ENCODE data around the gene SHB. TPM values are rescaled to one million over a fixed set of nuclear protein-coding genes. Genes with fewer than 3 reads are reported as not detected.
A peak's percentile ranks its signal among the peaks of the same experiment; 100 is the strongest.

The SHB gene
- total and polyA plus RNA-seq, 7 donors: 4.0 to 30.7 (median 8.6) TPM

- intact Hi-C loops (cut with DNase I): no loop called here
- no peak overlapping the region for H3K27ac ChIP-seq
- no peaks in the 10 kb centered on the region for H3K36me3 ChIP-seq (ENCODE audit: insufficient read depth in 1 of 2, low read depth in 1 of 2)
- WGBS, 3 donors: 92 to 96% (median 96%) methylated on average over 3 of the region's 3 CpGs
- no peaks in the 10 kb centered on the region for H3K4me1 ChIP-seq
- no peaks in the 10 kb centered on the region for H3K9me3 ChIP-seq
- TF ChIP-seq, protein P1, sequence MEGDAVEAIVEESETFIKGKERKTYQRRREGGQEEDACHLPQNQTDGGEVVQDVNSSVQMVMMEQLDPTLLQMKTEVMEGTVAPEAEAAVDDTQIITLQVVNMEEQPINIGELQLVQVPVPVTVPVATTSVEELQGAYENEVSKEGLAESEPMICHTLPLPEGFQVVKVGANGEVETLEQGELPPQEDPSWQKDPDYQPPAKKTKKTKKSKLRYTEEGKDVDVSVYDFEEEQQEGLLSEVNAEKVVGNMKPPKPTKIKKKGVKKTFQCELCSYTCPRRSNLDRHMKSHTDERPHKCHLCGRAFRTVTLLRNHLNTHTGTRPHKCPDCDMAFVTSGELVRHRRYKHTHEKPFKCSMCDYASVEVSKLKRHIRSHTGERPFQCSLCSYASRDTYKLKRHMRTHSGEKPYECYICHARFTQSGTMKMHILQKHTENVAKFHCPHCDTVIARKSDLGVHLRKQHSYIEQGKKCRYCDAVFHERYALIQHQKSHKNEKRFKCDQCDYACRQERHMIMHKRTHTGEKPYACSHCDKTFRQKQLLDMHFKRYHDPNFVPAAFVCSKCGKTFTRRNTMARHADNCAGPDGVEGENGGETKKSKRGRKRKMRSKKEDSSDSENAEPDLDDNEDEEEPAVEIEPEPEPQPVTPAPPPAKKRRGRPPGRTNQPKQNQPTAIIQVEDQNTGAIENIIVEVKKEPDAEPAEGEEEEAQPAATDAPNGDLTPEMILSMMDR (IDR thresholded peaks at IDR 0.05): no peak
- no peak for ATAC-seq
- no peaks in the 10 kb centered on the region for H3K27me3 ChIP-seq (ENCODE audit: insufficient read depth in 3 of 3, low read length in 2 of 3)
- no peak overlapping the region for H3K4me3 ChIP-seq
- DNase-seq: no peak
Observed at GRCh38 chr9:38107405-38107804, 38.4 kb upstream of the SHB start.

DNA sequence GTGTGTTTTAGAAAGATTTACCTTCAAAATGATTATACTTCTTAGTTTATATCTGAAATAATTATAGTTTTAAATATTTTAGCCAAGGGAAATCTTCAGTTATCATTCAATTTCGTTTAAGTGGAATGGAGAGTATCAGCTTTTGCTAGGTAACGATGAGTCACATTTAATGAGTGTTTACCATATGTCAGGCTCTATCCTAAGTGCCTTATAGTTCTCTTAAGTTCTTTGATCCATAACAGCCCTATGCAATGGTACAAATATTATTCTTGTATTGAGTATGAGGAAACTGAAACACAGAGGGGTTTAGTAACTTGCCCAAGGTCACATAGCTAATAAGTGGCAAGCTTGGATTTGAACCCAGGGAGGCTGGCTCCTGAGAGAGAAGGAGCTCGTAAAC is 37.5 kb upstream of the SHB start:
- Histone ChIP-seq H3K27me3 (ENCODE audit: insufficient read depth in 3 of 3, low read length in 2 of 3) (no peaks in the 10 kb centered on the region), H3K27ac (no peak overlapping the region), H3K9me3 (no peaks in the 10 kb centered on the region), H3K4me3 (no peak overlapping the region), H3K36me3 (ENCODE audit: insufficient read depth in 1 of 2, low read depth in 1 of 2) (no peaks in the 10 kb centered on the region), H3K4me1 (no peaks in the 10 kb centered on the region)
- TF ChIP-seq, protein P1 (IDR thresholded peaks at IDR 0.05): no peak
- intact Hi-C loops (cut with DNase I): no loop called here
- no peak for ATAC-seq
- no peak for DNase-seq
- 90 to 94% (median 91%) methylated on average over 3 of the region's 3 CpGs for WGBS, 3 donors

DNA sequence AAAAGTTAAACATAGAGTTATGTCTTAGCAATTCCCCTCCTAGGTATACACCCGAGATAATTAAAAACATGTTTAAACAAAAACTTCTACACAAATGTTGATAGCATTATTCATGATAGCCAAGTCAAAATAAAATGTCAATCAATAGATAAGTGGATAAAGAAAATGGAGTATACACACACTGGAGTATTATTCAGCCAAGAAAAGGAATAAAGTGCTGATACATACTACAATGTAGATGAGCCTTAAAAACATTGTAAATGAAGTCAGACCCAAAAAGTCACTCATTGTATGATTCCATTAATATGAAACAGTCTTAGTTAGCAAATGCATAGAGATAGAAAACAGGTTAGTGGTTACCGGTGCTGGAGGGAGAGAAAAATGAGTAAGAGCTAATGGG is 34.3 kb upstream of the SHB start:
- H3K9me3 ChIP-seq: no peaks in the 10 kb centered on the region
- H3K27me3 ChIP-seq (ENCODE audit: insufficient read depth in 3 of 3, low read length in 2 of 3): no peaks in the 10 kb centered on the region
- DNase-seq: no peak
- TF ChIP-seq, protein P1 (IDR thresholded peaks at IDR 0.05): no peak
- ATAC-seq: no peak
- no peaks in the 10 kb centered on the region for H3K4me1 ChIP-seq
- intact Hi-C loops (cut with DNase I): no loop called here
- no peaks in the 10 kb centered on the region for H3K36me3 ChIP-seq (ENCODE audit: insufficient read depth in 1 of 2, low read depth in 1 of 2)
- no peak overlapping the region for H3K4me3 ChIP-seq
- WGBS, 3 donors: 95 to 96% (median 96%) methylated on average over 2 of the region's 2 CpGs
- no peak overlapping the region for H3K27ac ChIP-seq

DNA sequence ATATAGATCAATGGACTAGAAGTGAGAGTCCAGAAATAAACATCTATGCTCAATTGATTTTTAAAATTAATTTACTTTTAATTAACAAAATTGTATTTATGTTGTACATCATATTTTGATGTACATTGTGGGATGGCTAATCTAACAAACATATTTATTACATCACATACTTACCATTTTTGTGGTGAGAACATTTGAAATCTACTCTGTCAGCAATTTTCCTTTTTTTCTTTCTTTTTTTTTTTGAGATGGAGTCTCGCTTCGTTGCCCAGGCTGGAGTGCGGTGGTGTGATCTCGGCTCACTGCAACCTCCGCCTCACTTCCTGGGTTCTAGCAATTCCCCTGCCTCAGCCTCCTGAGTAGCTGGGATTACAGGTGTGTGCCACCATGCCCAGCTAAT is 32.4 kb upstream of the SHB start:
- ATAC-seq (no peak), DNase-seq (no peak)
- TF ChIP-seq, protein P1 (IDR thresholded peaks at IDR 0.05): no peak
- Histone ChIP-seq H3K27me3 (ENCODE audit: insufficient read depth in 3 of 3, low read length in 2 of 3) (no peaks in the 10 kb centered on the region), H3K4me3 (no peak overlapping the region), H3K9me3 (no peaks in the 10 kb centered on the region), H3K36me3 (ENCODE audit: insufficient read depth in 1 of 2, low read depth in 1 of 2) (no peaks in the 10 kb centered on the region), H3K4me1 (no peaks in the 10 kb centered on the region), H3K27ac (no peak overlapping the region)
- 88 to 94% (median 94%) methylated on average over 5 of the region's 5 CpGs for WGBS, 3 donors
- intact Hi-C loops (cut with DNase I): no loop called here

- no peaks in the 10 kb centered on the region for H3K27me3 ChIP-seq (ENCODE audit: insufficient read depth in 3 of 3, low read length in 2 of 3)
- no peaks in the 10 kb centered on the region for H3K4me1 ChIP-seq
- H3K36me3 ChIP-seq (ENCODE audit: insufficient read depth in 1 of 2, low read depth in 1 of 2): no peaks in the 10 kb centered on the region
- H3K4me3 ChIP-seq: no peak overlapping the region
- WGBS, 3 donors: 56 to 65% (median 59%) methylated on average over 5 of the region's 5 CpGs
- TF ChIP-seq, protein P1 (IDR thresholded peaks at IDR 0.05): no peak
- intact Hi-C loops (cut with DNase I): loop anchor here in 1 of 2 donors (5.0 kb wide), 1 partner anchor 46 kb away; no protein-coding TSS in a partner anchor
- peak; percentile 85 to 98 (median 96) for ATAC-seq
- peak overlapping the region; percentile 47 for H3K27ac ChIP-seq
- DNase-seq: peak; percentile 20 to 63
- H3K9me3 ChIP-seq: no peaks in the 10 kb centered on the region
Observed at GRCh38 chr9:38096238-38096805, 27.3 kb upstream of the SHB start.

All from psoas muscle (tissue), 8 donors.